Endodermal cell (in vitro differentiated cells): Measurements from ENCODE around the gene SPATA32. TPM values are rescaled to one million over a fixed set of nuclear protein-coding genes. Genes with fewer than 3 reads are reported as not detected.

Experiments used
- DNase-seq: peaks from one replicate; pipeline ENCODE4 v3.0.0-alpha.2; 2017
- H3K27ac ChIP-seq: 2 replicates; pipeline ENCODE4 v1.5.1; 2013; ENCODE audit warnings: mild to moderate bottlenecking, low read depth, low read length, moderate library complexity
- H3K27me3 ChIP-seq: 2 replicates; pipeline ENCODE4 v1.6.1; 2013; ENCODE audit warnings: mild to moderate bottlenecking, low read length, moderate library complexity; ENCODE audit not compliant: insufficient read depth, control insufficient read depth, poor library complexity, severe bottlenecking
- H3K36me3 ChIP-seq: 2 replicates; pipeline ENCODE4 v1.7.0; 2013; ENCODE audit warnings: mild to moderate bottlenecking, low read length, moderate library complexity; ENCODE audit not compliant: control insufficient read depth, insufficient read depth
- H3K4me1 ChIP-seq: one replicate; pipeline ENCODE4 v1.7.0; 2013; ENCODE audit warnings: low read length; ENCODE audit not compliant: control insufficient read depth, insufficient read depth
- H3K4me3 ChIP-seq: 2 replicates; pipeline ENCODE4 v1.5.1; 2013; ENCODE audit warnings: mild to moderate bottlenecking, low read length, moderate library complexity
- H3K9ac ChIP-seq: 2 replicates; pipeline ENCODE4 v1.6.1; 2013; ENCODE audit warnings: mild to moderate bottlenecking, low read length, moderate library complexity; ENCODE audit not compliant: poor library complexity, severe bottlenecking; ENCODE audit errors: extremely low read depth
- H3K9me3 ChIP-seq: 2 replicates; pipeline ENCODE4 v1.6.1; 2013; ENCODE audit warnings: mild to moderate bottlenecking, low read length, moderate library complexity; ENCODE audit not compliant: control insufficient read depth
- H3K27ac Mint-ChIP-seq: 2 replicates; pipeline ENCODE4 v1.8.0; 2020; ENCODE audit warnings: mixed read lengths
- H3K27me3 Mint-ChIP-seq: 2 replicates; pipeline ENCODE4 v1.8.0; 2021; ENCODE audit warnings: mild to moderate bottlenecking, mixed read lengths; ENCODE audit not compliant: insufficient read depth
- H3K36me3 Mint-ChIP-seq: 2 replicates; pipeline ENCODE4 v1.8.0; 2020; ENCODE audit warnings: low read depth, mixed read lengths
- H3K4me1 Mint-ChIP-seq: 2 replicates; pipeline ENCODE4 v1.8.0; 2020; ENCODE audit warnings: mixed read lengths
- H3K4me3 Mint-ChIP-seq: 2 replicates; pipeline ENCODE4 v1.8.0; 2020; ENCODE audit warnings: mild to moderate bottlenecking, moderate library complexity, mixed read lengths
- H3K9me3 Mint-ChIP-seq: 2 replicates; pipeline ENCODE4 v1.8.0; 2020; ENCODE audit warnings: mild to moderate bottlenecking, mixed read lengths
- WGBS, 2 experiments: methylation state at CpG; one replicate each; pipeline versions ENCODE4 v1.1.5 to v1.1.7; 2013; ENCODE audit warnings: missing lambda C conversion rate in 2 of 2, mixed read lengths in 1 of 2; ENCODE audit not compliant: insufficient coverage in 1 of 2, insufficient read length in 1 of 2; 5-methylcytosine and 5-hydroxymethylcytosine counted together
- total RNA-seq, 2 donors: library from RNA; stranded (reverse); fragmentation: NEBNext Ultra II Directional in 1 of 2; extraction: Animal tissue kit (Norgen Biotek cat#: 25700) in 1 of 2; gene quantifications; 2 replicates in 1 of 2; 3 replicates in 1 of 2; pipeline ENCODE4 v1.2.1, GENCODE V29; 2021
- TF ChIP-seq, protein P1 (sequence below): fragments of 200-600 bp; sonication (generic); conservative IDR thresholded peaks from 2 replicates; pipeline ENCODE4 v1.5.0; 2021; ENCODE audit warnings: antibody characterized with exemption, mild to moderate bottlenecking

The SPATA32 gene
- total RNA-seq, 2 donors from 2014 or later, result 0.18 TPM; not detected in 1

DNA sequence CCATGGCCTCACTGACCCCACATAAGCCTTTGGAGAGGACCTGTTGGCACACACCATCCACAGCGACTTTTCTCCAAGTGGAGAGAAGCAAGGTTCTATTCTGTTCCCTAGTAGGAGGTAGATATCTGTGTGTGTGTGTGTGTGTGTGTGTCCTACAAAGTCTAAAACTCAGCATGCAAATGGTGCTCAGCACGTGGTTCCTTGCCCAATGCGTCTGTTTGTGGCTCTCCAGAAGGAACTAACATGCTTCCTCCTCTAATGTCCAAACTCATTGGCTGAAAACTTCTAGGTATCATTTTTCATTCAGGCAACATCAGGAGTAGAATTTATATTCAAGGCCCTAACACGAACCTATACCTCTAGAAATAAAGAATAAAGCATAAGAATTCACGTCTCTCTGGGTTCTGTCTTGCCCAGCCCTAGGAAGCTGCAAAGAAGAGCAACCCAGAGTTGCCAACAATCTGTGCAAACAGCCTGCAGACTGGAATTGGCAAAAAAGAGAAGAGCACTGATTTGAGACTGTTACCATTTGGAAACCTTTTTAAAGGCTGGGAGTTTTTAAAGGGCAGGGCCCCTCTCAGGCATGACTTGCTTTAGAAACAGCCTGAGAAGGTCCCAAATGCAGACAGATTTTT is 29.4 kb upstream of the SPATA32 start:
- Histone ChIP-seq H3K36me3 (peaks cover 8% of the 10 kb centered on the region), H3K27me3 (no peaks in the 10 kb centered on the region), H3K4me3 (no peak overlapping the region), H3K4me1 (no peaks in the 10 kb centered on the region), H3K9ac (no peak overlapping the region), H3K9me3 (no peaks in the 10 kb centered on the region), H3K27ac (no peak overlapping the region)
- TF ChIP-seq, protein P1, sequence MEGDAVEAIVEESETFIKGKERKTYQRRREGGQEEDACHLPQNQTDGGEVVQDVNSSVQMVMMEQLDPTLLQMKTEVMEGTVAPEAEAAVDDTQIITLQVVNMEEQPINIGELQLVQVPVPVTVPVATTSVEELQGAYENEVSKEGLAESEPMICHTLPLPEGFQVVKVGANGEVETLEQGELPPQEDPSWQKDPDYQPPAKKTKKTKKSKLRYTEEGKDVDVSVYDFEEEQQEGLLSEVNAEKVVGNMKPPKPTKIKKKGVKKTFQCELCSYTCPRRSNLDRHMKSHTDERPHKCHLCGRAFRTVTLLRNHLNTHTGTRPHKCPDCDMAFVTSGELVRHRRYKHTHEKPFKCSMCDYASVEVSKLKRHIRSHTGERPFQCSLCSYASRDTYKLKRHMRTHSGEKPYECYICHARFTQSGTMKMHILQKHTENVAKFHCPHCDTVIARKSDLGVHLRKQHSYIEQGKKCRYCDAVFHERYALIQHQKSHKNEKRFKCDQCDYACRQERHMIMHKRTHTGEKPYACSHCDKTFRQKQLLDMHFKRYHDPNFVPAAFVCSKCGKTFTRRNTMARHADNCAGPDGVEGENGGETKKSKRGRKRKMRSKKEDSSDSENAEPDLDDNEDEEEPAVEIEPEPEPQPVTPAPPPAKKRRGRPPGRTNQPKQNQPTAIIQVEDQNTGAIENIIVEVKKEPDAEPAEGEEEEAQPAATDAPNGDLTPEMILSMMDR, result no peak
- Mint-ChIP-seq H3K36me3 (peaks cover 18% of the 10 kb centered on the region), H3K4me1 (peaks cover 6% of the 10 kb centered on the region), H3K4me3 (no peak overlapping the region), H3K9me3 (no peaks in the 10 kb centered on the region), H3K27me3 (no peaks in the 10 kb centered on the region), H3K27ac (no peak overlapping the region)
- WGBS, 2 experiments, result 92 to 93% methylated on average over 3 to 5 of the region's 5 CpGs
- no peak for DNase-seq

DNA sequence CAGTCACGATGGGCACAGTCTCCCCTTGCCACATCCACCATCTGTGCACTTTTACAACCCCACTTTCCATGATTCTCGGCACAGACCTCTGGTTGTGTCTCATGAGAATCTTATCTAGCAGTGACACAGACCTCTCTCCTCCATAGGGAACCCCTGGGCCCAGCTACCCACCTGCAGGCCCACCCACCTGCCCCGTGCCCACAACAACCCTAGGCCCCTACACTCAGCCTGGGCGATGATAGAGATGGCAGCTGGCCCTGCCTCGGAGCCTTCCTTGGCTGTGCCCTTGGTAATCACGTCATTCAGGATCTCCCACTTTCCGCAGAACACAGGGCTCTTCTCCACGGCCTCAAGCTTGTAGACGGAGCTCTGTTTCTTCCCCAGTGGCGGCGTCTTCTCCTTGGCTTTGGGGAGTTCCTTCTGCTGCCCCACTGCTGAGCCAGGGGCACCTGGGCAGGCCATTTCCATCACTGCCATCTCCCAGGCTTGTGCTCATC is 28.4 kb upstream of the SPATA32 start:
- H3K9ac ChIP-seq, result no peak overlapping the region
- no peak overlapping the region for H3K27ac Mint-ChIP-seq

DNA sequence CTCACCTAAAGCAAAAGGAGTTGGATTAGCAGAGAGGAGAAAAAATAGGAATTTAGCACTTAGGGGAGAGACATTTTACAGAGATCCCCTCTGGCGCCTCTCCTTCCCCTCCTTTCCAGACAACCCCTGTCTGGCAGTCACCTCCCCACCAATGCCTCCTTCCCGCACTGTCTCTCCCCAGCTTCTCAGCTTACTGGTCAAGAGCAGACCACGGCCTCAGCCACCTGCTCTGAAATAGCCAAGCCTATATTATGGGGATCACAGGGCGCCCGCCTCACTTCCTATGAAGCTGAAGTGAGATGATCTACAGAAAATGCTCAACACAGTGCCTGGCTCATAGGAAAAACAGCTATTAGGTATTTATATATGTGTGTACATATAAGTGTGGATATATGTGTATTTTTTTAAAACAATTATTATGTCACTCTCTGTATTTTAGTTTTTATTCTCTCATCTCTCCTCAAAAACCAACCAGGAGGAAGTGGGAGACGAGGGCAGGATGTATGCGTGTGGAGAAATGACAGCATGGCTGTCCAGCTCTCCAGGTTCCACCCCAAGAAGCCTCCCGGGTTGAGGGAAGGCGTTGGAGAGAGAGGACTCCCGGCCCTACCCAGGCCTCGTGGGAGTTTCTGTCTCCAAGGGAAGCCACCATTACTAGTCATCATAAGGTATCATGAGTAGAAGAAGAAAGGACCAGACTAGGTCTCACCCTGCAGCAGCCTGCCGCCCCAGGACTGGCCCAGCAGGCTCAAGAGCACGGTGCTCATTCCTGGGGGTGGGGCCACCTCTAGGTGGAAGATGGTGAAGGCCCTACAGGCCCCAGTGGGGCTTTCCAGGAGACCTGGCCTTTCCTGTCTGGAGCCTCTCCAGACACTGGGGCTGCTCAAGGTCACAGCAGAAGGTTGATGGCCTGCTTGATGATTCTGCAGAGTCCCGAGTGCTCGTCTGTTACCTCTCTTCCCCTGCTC is 27.7 kb upstream of the SPATA32 start:
- Histone ChIP-seq H3K27ac (no peak overlapping the region), H3K9me3 (no peaks in the 10 kb centered on the region), H3K36me3 (peaks cover 11% of the 10 kb centered on the region), H3K4me3 (no peak overlapping the region), H3K27me3 (no peaks in the 10 kb centered on the region), H3K4me1 (no peaks in the 10 kb centered on the region), H3K9ac (no peak overlapping the region)
- peak; percentile 48 for DNase-seq
- TF ChIP-seq, protein P1, result no peak
- no peaks in the 10 kb centered on the region for H3K9me3 Mint-ChIP-seq
- H3K27ac Mint-ChIP-seq, result no peak overlapping the region
- WGBS, 2 experiments, result 92 to 94% methylated on average over 6 to 15 of the region's 15 CpGs
- H3K36me3 Mint-ChIP-seq, result peaks cover 27% of the 10 kb centered on the region
- no peak overlapping the region for H3K4me3 Mint-ChIP-seq
- H3K4me1 Mint-ChIP-seq, result peaks cover 6% of the 10 kb centered on the region
- no peaks in the 10 kb centered on the region for H3K27me3 Mint-ChIP-seq

More for the DNA sequence above, 28.4 kb upstream of the SPATA32 start:
- Histone ChIP-seq H3K36me3 (peaks cover 8% of the 10 kb centered on the region), H3K9me3 (no peaks in the 10 kb centered on the region), H3K4me3 (no peak overlapping the region), H3K27ac (no peak overlapping the region), H3K4me1 (no peaks in the 10 kb centered on the region), H3K27me3 (no peaks in the 10 kb centered on the region)
- Mint-ChIP-seq H3K9me3 (no peaks in the 10 kb centered on the region), H3K36me3 (peaks cover 21% of the 10 kb centered on the region), H3K27me3 (no peaks in the 10 kb centered on the region), H3K4me3 (no peak overlapping the region), H3K4me1 (peaks cover 6% of the 10 kb centered on the region)
- TF ChIP-seq, protein P1, result no peak
- WGBS, 2 experiments, result 90 to 98% methylated on average over 8 to 11 of the region's 11 CpGs
- no peak for DNase-seq
